Measurements from ENCODE around the gene MTHFD1L. TPM values are rescaled to one million over a fixed set of nuclear protein-coding genes. Genes with fewer than 3 reads are reported as not detected.
A peak's percentile ranks its signal among the peaks of the same experiment; 100 is the strongest.

The MTHFD1L gene
- total and polyA plus RNA-seq, 2 of the 4 experiments (the other 2 are of a cell fraction), result 43.5 to 53.2 TPM

DNA sequence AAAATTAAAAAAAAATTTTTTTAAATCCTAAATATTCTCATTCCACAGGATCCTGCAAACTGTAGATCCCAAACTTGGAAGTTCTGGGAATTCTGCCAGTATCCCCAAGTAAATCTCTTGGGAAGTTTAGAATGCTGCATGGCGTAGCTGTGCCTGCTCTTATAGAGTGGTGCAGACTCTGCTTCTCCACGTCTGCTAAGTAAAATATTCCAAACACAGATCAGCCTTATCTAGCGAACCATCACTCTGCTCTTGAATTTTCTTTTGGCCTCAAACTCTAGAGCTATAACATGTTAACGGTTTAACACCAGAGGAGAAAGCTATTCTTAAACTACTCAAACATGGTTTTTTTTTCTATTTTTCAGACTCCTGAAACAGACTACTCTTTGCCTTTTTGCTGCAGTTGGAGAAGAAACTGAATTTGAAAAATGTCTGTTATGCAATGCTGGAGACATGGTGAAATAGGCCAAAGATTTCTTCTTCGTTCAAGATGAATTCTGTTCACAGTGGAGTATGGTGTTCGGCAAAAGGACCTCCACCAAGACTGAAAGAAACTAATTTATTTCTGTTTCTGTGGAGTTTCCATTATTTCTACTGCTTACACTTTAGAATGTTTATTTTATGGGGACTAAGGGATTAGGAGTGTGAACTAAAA, 235.8 kb downstream of the MTHFD1L start:
- H4K20me1 ChIP-seq (ENCODE audit: insufficient read depth, low read length), result peaks cover 4% of the 10 kb centered on the region; the same call in 1 of the 2 replicates
- H3K9me3 ChIP-seq (ENCODE audit: control insufficient read depth, insufficient read depth, low read length), result no peaks in the 10 kb centered on the region
- ATAC-seq (ENCODE audit: low read depth), result peak; percentile 37; the same call in 1 of the 2 replicates
- no TSS peak for BruUV-seq (replicated peaks)
- intact Hi-C loops (cut with micrococcal nuclease), result no loop called here
- in situ Hi-C loops (cut with MboI; ENCODE audit: low sequenced_read_pairs), result no loop called here
- no peak overlapping the region for H2AK5ac ChIP-seq (ENCODE audit: low read depth, low read length)
- H2BK20ac ChIP-seq (ENCODE audit: low read depth, low read length), result no peak overlapping the region
- CTCF ChIA-PET, result no interaction called here
- no peak overlapping the region for H3K4me2 ChIP-seq (ENCODE audit: low read depth, low read length)
- TF ChIP-seq SMC3 (IDR thresholded peaks at IDR 0.05; ENCODE audit: low read depth, low read length), result no peak
- no peak for TF ChIP-seq USF2 (IDR thresholded peaks at IDR 0.05; ENCODE audit: low read depth, low read length)
- H3K14ac ChIP-seq (replicated peaks; ENCODE audit: low read depth, low read length), result no peak overlapping the region
- no peak overlapping the region for H3K18ac ChIP-seq (ENCODE audit: low read depth, low read length)
- no peak overlapping the region for H3K4me3 ChIP-seq (ENCODE audit: insufficient read depth, low read depth, low read length)
- no peak overlapping the region for H3K9ac ChIP-seq (ENCODE audit: low read depth, low read length)
- no peak overlapping the region for H2BK15ac ChIP-seq (ENCODE audit: low read depth, low read length)
- POLR2A ChIA-PET (ENCODE audit: unreplicated experiment), result no interaction called here
- WGBS, 2 experiments (ENCODE audit: extremely low coverage in 2 of 2, insufficient read length in 1 of 2), result 86% methylated on average over 3 of the region's 6 CpGs; no CpG with 5 or more reads in 1 of the 2 experiments
- peaks cover 30% of the 10 kb centered on the region for H3K36me3 ChIP-seq (ENCODE audit: control insufficient read depth, insufficient read depth, low read length)
- no peak overlapping the region for H3K27ac ChIP-seq (ENCODE audit: insufficient read depth, low read length)
- no peaks in the 10 kb centered on the region for H3K27me3 ChIP-seq (ENCODE audit: control insufficient read depth, insufficient read depth, low read length)
- no peak overlapping the region for H2BK5ac ChIP-seq (ENCODE audit: low read depth, low read length, poor library complexity, severe bottlenecking)
- no peak overlapping the region for H3K23ac ChIP-seq (ENCODE audit: low read depth, low read length)
- dilution Hi-C loops (cut with HindIII; ENCODE audit: low sequenced_read_pairs, unreplicated experiment), result no loop called here
- peaks cover 3% of the 10 kb centered on the region; the same call in 1 of the 2 replicates for H3K9me1 ChIP-seq (ENCODE audit: insufficient read depth, low read length)
- H3K4me1 ChIP-seq (ENCODE audit: control insufficient read depth, insufficient read depth, low read length), result peaks cover 3% of the 10 kb centered on the region
- no peak overlapping the region for H3K56ac ChIP-seq (ENCODE audit: extremely low read depth, insufficient read depth, low read length)
- no peak for DNase-seq
- H3K79me1 ChIP-seq (ENCODE audit: low read depth in 1 of 2, low read length in 2 of 2), result peaks cover 0 to 7% of the 10 kb centered on the region in 2 experiments; a peak in 1 of 4 replicates
- H3K4ac ChIP-seq (ENCODE audit: low read depth, low read length), result no peak overlapping the region
- H4K8ac ChIP-seq (ENCODE audit: low read depth in 2 of 2, low read length in 2 of 2), result no peak overlapping the region
- H2AK9ac ChIP-seq (replicated peaks; ENCODE audit: low read depth, low read length, poor library complexity), result no peak overlapping the region
- H4K5ac ChIP-seq (ENCODE audit: low read depth, low read length), result no peak overlapping the region
- H2AFZ ChIP-seq (replicated peaks; ENCODE audit: low read length, poor library complexity), result no peak overlapping the region
- no peak overlapping the region for H2BK120ac ChIP-seq (ENCODE audit: low read depth, low read length)
- H4K91ac ChIP-seq (ENCODE audit: insufficient read depth, low read depth, low read length), result no peak overlapping the region
